Stromal cell of bone marrow (primary cell): ENCODE data around the gene UGT2B17.
"Not testable (repeated sequence)": the region's sequence is repeated elsewhere in the genome, so short reads cannot be mapped to it uniquely, and the experiment has no call there.

Source experiments
- DNase-seq: peaks from one replicate; pipeline ENCODE4 v3.0.0-alpha.2; 2012; ENCODE audit warnings: low read depth

The UGT2B17 gene

GRCh38 chr4:68576272-68577125 lies at the start of gene UGT2B17:
UGT2B17 (minus strand) TSS chr4:68576322; CDS start chr4:68568484, 7,838 bp downstream.
- no peak for DNase-seq

DNA sequence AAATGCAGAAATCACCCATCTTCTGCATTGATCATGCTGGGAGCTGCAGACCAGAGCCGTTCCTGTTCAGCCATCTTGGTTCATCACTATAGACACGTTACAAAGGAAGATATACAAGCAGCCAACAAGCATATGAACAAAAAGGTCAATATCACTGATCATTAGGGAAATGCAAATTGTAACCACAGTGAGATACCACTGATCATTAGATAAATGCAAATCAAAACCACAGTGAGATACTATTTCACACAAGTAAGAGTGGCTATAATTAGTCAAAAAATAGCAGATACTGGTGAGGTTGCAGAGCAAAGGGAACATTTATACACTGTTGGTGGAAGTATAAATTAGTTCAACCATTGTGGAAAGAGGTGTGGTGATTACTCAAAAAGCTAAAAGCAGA lies 46.6 kb upstream of the UGT2B17 start:
- not testable (repeated sequence) for DNase-seq

- no peak for DNase-seq
Measured at GRCh38 chr4:68617003-68617698, 41.0 kb upstream of the UGT2B17 start.

- no peak for DNase-seq
Measured at GRCh38 chr4:68615699-68616422, 39.7 kb upstream of the UGT2B17 start.

- no peak for DNase-seq
Measured at GRCh38 chr4:68613752-68614151, 37.6 kb upstream of the UGT2B17 start.

- no peak for DNase-seq
Measured at GRCh38 chr4:68606240-68606639, 30.1 kb upstream of the UGT2B17 start.

DNA sequence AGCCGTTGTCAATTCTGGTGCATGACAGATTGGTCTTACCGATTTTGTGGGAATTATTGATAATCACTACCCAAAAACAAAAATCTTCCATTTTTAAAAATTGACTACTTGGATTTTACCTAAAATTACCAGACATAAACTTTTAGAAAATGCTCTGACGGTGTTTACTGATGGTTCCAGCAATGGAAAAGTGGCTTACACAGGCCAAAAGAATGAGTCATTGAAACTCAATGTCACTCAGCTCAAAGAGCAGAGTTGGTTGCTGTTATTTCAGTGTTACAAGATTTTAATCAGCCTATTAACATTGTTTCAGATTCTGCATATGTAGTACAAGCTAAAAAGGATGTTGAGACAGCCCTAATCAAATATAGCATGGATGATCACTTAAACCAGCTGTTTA lies 23.0 kb upstream of the UGT2B17 start:
- no peak for DNase-seq

GRCh38 chr4:68597482-68597881 lies 21.4 kb upstream of the UGT2B17 start:
- DNase-seq, result no peak

DNA sequence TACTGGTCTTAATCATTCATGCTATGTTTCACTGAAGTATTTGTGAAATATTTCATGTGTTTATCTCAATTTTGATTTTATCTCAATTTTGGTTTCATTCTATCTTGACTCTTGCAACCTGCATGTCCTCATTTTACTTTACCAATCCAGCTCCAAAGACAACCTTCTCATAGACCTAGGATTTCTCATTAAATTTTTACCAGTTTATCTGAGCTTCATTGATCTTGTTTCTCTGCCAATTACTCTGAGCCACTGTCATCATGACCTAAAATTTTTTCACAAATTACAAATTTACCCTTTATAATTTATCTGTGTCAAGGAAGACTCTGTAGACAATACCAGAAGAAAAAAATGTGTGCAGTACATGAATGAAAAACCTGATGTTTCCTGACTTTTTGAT lies 18.6 kb upstream of the UGT2B17 start:
- DNase-seq, result no peak

DNA sequence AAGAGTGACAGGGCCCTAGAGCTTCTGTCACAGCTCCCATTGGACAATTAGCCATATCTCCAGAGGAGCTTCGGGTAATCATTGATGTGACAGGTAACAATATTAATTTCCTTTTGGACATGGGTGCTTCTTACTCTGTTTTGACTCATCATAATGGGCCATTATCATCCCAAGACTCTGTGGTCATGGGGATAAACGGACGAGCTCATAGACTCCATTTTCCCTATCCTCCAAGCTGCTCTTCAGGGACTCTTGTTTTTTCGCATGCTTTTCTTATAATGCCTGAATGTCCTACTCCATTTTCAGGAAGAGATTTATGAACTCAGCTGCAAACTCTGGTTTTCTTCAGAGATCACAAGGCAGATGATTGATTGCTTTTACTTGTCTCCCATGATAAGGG lies 17.0 kb upstream of the UGT2B17 start:
- no peak for DNase-seq

GRCh38 chr4:68592673-68593072 lies 16.6 kb upstream of the UGT2B17 start:
- no peak for DNase-seq

- DNase-seq, result no peak
Measured at GRCh38 chr4:68591204-68591603, 15.1 kb upstream of the UGT2B17 start.

DNA sequence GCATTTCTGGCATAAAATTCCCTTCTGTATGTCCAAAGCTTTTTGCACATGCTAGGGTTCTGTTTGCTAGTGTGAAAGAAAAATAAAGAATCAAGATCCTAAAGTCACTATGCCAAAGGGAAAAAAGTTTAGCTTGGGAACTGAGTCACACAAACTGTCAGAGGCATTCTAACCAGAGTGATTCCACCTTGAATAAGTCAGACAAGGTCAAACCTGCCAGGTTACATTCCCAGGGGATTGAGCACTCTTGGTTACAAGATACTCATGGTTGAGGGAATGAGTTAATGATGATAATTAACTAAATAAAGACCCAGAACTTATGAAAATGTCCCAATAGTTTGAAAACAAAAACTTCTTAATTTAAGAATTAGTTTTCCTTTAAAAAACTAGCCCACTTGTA lies 13.7 kb upstream of the UGT2B17 start:
- DNase-seq, result no peak

GRCh38 chr4:68582339-68582717 lies 6.2 kb upstream of the UGT2B17 start:
- no peak for DNase-seq

GRCh38 chr4:68581383-68582338 lies 5.5 kb upstream of the UGT2B17 start:
- DNase-seq, result no peak

- DNase-seq, result no peak
Measured at GRCh38 chr4:68577590-68577989, 1.5 kb upstream of the UGT2B17 start.

DNA sequence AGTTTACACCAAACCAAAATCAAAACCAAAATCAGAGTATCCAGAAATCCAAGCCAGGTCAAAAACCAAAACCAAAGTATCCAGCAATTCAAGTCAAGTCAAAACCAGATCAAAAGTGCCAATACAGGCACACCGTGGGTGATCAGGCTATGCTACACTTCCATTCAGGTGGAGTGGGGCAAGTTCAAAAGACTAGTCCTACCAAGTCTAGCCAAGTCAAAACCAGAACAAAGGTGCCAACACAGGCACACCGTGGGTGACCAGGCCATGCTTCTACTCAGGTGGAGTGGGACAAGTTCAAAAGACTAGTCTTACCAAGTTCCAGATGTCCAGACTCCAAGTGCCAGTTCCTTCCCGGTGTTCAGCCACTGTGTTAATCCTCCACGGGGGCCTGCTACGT lies 486 bp downstream of the UGT2B17 start:
- not testable (repeated sequence) for DNase-seq

GRCh38 chr4:68575081-68575480 lies 1.0 kb downstream of the UGT2B17 start:
- DNase-seq, result no peak

DNA sequence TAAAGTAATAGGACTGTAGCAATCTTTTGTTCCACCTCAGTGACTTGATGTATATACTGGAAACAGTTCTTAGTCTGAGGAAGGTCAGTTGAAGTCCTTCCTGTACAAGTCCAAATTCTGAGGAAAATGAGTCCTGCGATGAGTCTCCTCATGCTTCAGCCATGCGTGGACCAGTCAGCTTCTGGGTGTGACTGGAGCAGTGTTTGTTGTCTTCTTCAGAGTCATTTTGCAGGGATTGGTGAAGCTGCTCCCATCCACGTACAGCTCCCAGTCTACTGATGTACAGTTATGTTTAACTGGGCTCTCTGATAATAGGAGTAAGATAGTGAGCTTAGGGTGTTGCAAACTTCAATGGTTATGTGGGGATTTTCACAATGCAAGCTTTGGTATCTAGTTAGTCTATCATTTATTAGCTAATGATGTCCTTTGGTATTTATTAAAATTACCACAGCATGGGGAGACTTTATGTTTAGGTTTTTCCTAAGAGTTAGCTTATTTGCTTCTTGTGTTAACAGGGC lies 3.4 kb downstream of the UGT2B17 start:
- DNase-seq, result no peak

- no peak for DNase-seq
Measured at GRCh38 chr4:68570122-68570507, 6.0 kb downstream of the UGT2B17 start.

DNA sequence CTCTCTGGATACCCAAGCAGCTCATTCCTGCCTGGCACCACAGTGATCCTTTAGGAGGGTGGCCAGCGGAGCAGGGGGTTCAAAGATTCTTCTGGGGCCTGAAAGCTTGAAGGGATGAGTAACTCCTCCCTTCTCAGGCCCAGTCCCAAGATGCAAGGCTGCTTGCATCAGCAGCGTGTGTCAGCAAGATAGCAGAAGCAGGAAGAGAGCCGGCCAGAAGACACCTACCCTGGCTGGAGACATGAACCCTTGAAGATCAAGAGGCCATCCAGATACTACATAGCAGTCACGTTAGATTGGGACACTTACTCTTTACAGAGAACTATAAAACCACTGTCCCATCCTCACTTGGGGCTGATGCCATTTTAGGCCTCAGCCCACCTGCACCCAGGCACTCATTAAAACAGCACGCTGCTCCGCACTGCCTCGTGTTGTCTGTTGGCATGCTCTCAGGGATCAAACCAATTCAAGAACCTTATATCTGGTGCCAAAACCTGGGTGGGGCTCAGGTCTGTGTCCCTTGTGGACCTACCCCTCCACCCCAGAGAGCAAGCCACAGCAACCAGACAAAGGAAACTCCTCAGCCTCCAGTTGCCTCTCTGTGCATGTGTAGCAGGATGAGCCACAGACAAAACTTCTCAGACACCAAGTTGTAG lies 6.5 kb downstream of the UGT2B17 start:
- DNase-seq, result no peak
